Activated T-cell treated with anti-CD3 and anti-CD28 coated beads, Interleukin-2, amount 50 U/mL, for 4 hours (primary cell): ENCODE measurements around the gene ARHGEF2. TPM values are rescaled to one million over a fixed set of nuclear protein-coding genes. Genes with fewer than 3 reads are reported as not detected.

ENCODE experiments used
- ATAC-seq, 2 donors: fragments of 200-7000 bp; cut with Tn5 transposase; one replicate each; pipeline ENCODE4 v1.10.0; 2021
- DNase-seq: peaks from one replicate; pipeline ENCODE4 v3.0.0-alpha.2; 2020
- H3K27me3 Mint-ChIP-seq: one replicate; pipeline ENCODE4 v1.8.0; 2021; ENCODE audit warnings: low read depth, mixed read lengths
- H3K36me3 Mint-ChIP-seq: one replicate; pipeline ENCODE4 v1.8.0; 2022; ENCODE audit warnings: mixed read lengths; ENCODE audit not compliant: insufficient read depth
- H3K4me1 Mint-ChIP-seq: one replicate; pipeline ENCODE4 v1.8.0; 2021; ENCODE audit warnings: low read depth, mixed read lengths
- H3K4me3 Mint-ChIP-seq: one replicate; pipeline ENCODE4 v1.8.0; 2021; ENCODE audit warnings: mild to moderate bottlenecking, moderate library complexity, mixed read lengths
- H3K9me3 Mint-ChIP-seq: one replicate; pipeline ENCODE4 v1.8.0; 2021; ENCODE audit warnings: mixed read lengths
- total RNA-seq, 3 donors: library from RNA; stranded (reverse); gene quantifications; one replicate each; pipeline ENCODE4 v1.2.1, GENCODE V29; 2021

The ARHGEF2 gene
- total RNA-seq, 3 donors from 2014 or later, result 144 to 174 (median 149) TPM

- Mint-ChIP-seq H3K36me3 (peaks cover 17% of the 10 kb centered on the region), H3K4me3 (peak overlapping the region; percentile 93), H3K27me3 (no peaks in the 10 kb centered on the region), H3K9me3 (no peaks in the 10 kb centered on the region), H3K4me1 (peaks cover 24% of the 10 kb centered on the region)
- DNase-seq (no peak), ATAC-seq (peak in 1 of 2 donors; percentile 28)
Observed at GRCh38 chr1:155909894-155910293, 68.5 kb downstream of the ARHGEF2 start.

GRCh38 chr1:155904261-155904660, 74.1 kb downstream of the ARHGEF2 start:
- H3K9me3 Mint-ChIP-seq, result no peaks in the 10 kb centered on the region
- H3K4me1 Mint-ChIP-seq, result peaks cover 5% of the 10 kb centered on the region
- no peak overlapping the region for H3K4me3 Mint-ChIP-seq
- peaks cover 24% of the 10 kb centered on the region for H3K36me3 Mint-ChIP-seq
- no peak for ATAC-seq
- DNase-seq, result no peak
- H3K27me3 Mint-ChIP-seq, result no peaks in the 10 kb centered on the region

GRCh38 chr1:155900161-155900560, 78.2 kb downstream of the ARHGEF2 start:
- no peak for DNase-seq
- no peaks in the 10 kb centered on the region for H3K27me3 Mint-ChIP-seq
- ATAC-seq, result no peak
- no peaks in the 10 kb centered on the region for H3K9me3 Mint-ChIP-seq
- peaks cover 33% of the 10 kb centered on the region for H3K36me3 Mint-ChIP-seq
- peaks cover 2% of the 10 kb centered on the region for H3K4me1 Mint-ChIP-seq
- no peak overlapping the region for H3K4me3 Mint-ChIP-seq

GRCh38 chr1:155899683-155900082, 78.7 kb downstream of the ARHGEF2 start:
- peaks cover 32% of the 10 kb centered on the region for H3K36me3 Mint-ChIP-seq

GRCh38 chr1:155898888-155899287, 79.5 kb downstream of the ARHGEF2 start:
- peaks cover 24% of the 10 kb centered on the region for H3K36me3 Mint-ChIP-seq

More at GRCh38 chr1:155899683-155900082, 78.7 kb downstream of the ARHGEF2 start:
- ATAC-seq (no peak), DNase-seq (no peak)
- Mint-ChIP-seq H3K9me3 (no peaks in the 10 kb centered on the region), H3K4me3 (no peak overlapping the region), H3K4me1 (peaks cover 2% of the 10 kb centered on the region), H3K27me3 (no peaks in the 10 kb centered on the region)

GRCh38 chr1:155897746-155898145, 80.6 kb downstream of the ARHGEF2 start:
- DNase-seq (no peak), ATAC-seq (no peak)
- peaks cover 24% of the 10 kb centered on the region for H3K36me3 Mint-ChIP-seq
- H3K27me3 Mint-ChIP-seq, result no peaks in the 10 kb centered on the region
- H3K4me1 Mint-ChIP-seq, result peaks cover 16% of the 10 kb centered on the region
- no peaks in the 10 kb centered on the region for H3K9me3 Mint-ChIP-seq
- no peak overlapping the region for H3K4me3 Mint-ChIP-seq

More at GRCh38 chr1:155898888-155899287, 79.5 kb downstream of the ARHGEF2 start:
- DNase-seq (no peak), ATAC-seq (no peak)
- no peaks in the 10 kb centered on the region for H3K27me3 Mint-ChIP-seq
- no peaks in the 10 kb centered on the region for H3K9me3 Mint-ChIP-seq
- H3K4me1 Mint-ChIP-seq, result peaks cover 5% of the 10 kb centered on the region
- H3K4me3 Mint-ChIP-seq, result no peak overlapping the region

Other genes starting within 250 kb of the ARHGEF2 start
- gene GON4L, start 121.3 kb downstream of the ARHGEF2 start, total RNA-seq, result 10 to 100 TPM; 42.6 to 48.4 (median 47.8) TPM
- 1 to 10 TPM; 4.6 to 8.0 (median 5.4) TPM for gene SYT11, start 119.0 kb downstream of the ARHGEF2 start, total RNA-seq
- 10 to 100 TPM; 15.6 to 25.0 (median 17.9) TPM for gene RIT1, start 67.2 kb downstream of the ARHGEF2 start, total RNA-seq
- 10 to 100 TPM; 32.2 to 38.3 (median 37.9) TPM for gene KHDC4, start 44.1 kb downstream of the ARHGEF2 start, total RNA-seq
- gene RXFP4, start 36.9 kb downstream of the ARHGEF2 start, total RNA-seq, result not detected
- 100 to 1,000 TPM; 167 to 183 (median 173) TPM for gene SSR2, start 42.4 kb upstream of the ARHGEF2 start, total RNA-seq
- 10 to 100 TPM; 52.9 to 57.3 (median 53.7) TPM for gene UBQLN4, start 75.3 kb upstream of the ARHGEF2 start, total RNA-seq
- 10 to 100 TPM; 56.6 to 62.3 (median 59.2) TPM for gene LAMTOR2, start 76.2 kb upstream of the ARHGEF2 start, total RNA-seq
- gene RAB25, start 82.6 kb upstream of the ARHGEF2 start, total RNA-seq, result under 1 TPM; 0.61 to 0.79 (median 0.63) TPM
- gene MEX3A, start 103.9 kb upstream of the ARHGEF2 start, total RNA-seq, result under 1 TPM; 0.50 to 0.66 (median 0.57) TPM
- 100 to 1,000 TPM; 113 to 162 (median 124) TPM for gene LMNA, start 136.2 kb upstream of the ARHGEF2 start, total RNA-seq
- gene SEMA4A, start 175.0 kb upstream of the ARHGEF2 start, total RNA-seq, result 10 to 100 TPM; 31.7 to 51.5 (median 37.1) TPM
- 10 to 100 TPM; 61.3 to 79.7 (median 73.0) TPM for gene SLC25A44, start 215.6 kb upstream of the ARHGEF2 start, total RNA-seq
- 100 to 1,000 TPM; 184 to 201 (median 192) TPM for gene PMF1, start 234.5 kb upstream of the ARHGEF2 start, total RNA-seq